GM18868 (cell line): ENCODE data around the gene FARP1.

ENCODE experiments used
- ATAC-seq: cut with Tn5 transposase; IDR thresholded peaks from one replicate; pipeline ENCODE4 v1.9.1; 2021; ENCODE audit warnings: mild to moderate bottlenecking, moderate library complexity; ENCODE audit not compliant: unreplicated experiment

FARP1 gene

DNA sequence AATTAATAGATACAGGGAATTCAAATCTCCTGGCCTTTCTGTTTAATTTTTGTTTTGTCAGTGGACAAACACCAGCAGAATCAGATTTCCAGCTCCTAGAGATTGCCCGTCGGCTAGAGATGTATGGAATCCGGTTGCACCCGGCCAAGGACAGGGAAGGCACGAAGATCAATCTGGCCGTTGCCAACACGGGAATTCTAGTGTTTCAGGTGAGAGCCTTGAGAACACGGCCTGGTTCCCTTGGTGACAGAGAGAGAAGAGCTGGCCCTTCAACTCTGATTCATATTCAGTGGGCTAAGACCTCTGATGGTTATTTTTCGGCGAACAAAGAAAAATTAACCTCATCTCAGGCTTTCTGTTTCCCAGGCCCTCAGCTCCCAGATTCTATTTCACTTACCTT, 242.7 kb downstream of the FARP1 start:
- ATAC-seq: no peak

- no peak for ATAC-seq
Measured at GRCh38 chr13:98386637-98387036, 243.7 kb downstream of the FARP1 start.

DNA sequence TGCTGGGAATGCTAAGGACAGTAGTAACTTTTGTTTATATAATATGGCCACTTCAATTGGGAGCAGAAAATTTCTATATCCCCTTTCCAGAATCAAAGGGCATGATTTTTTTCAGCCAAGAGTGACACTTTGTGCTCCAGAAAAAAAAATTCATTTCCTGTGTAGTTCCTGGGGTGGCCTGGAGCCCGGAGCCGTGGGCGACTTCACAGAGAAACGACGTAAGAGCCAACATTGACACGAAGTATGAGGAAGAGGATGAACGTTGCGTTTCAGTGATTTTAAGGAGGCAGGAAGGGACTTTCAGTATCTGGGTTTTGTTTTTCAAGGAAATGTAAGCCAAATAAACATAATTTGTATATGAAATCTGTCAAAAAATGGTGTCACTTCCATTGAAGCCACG, 246.4 kb downstream of the FARP1 start:
- ATAC-seq: no peak

- ATAC-seq: no peak
Measured at GRCh38 chr13:98390086-98390715, 247.3 kb downstream of the FARP1 start.

- ATAC-seq: no peak
Measured at GRCh38 chr13:98393873-98394272, 251.0 kb downstream of the FARP1 start.

GRCh38 chr13:98394820-98395510, 252.1 kb downstream of the FARP1 start:
- no peak for ATAC-seq

- no peak for ATAC-seq
Measured at GRCh38 chr13:98396071-98396710, 253.3 kb downstream of the FARP1 start.

DNA sequence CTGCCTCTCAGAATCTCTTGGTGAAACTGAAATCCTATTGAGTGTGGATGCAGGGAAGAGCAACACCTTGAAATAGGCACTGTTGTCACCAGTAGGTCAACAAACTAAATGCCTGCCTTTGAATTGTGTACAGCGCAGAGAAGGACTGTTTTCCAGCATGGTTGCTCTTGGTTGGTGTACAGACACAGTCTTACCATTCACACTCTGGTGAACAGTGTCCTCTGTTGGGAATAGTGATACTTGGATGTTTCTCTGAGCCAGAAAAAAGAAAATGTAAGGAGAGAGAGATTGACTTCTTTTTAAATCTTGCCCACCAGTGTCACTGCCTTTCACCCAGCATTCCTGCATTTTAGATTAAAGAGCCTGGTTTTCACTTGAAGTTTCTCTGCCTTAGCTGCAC, 254.3 kb downstream of the FARP1 start:
- no peak for ATAC-seq

DNA sequence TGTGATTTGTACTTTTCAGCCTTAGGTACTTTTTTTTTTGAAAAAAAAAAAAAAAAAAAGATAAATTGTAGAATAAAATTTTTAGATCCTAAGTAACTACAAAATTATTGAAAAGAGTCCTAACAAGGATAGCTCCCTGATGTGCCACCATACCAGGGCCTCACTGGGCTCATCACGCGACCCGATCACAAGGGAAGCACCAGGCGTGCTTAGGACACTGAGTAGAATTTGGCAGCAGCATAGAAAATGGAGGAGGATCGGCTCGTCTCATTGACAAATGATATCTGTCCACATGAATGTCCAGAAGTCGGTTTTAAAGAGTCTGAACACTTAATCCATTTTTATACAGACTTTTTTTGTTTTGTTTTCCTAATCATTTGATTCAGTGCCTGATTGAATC, 255.0 kb downstream of the FARP1 start:
- ATAC-seq: no peak

DNA sequence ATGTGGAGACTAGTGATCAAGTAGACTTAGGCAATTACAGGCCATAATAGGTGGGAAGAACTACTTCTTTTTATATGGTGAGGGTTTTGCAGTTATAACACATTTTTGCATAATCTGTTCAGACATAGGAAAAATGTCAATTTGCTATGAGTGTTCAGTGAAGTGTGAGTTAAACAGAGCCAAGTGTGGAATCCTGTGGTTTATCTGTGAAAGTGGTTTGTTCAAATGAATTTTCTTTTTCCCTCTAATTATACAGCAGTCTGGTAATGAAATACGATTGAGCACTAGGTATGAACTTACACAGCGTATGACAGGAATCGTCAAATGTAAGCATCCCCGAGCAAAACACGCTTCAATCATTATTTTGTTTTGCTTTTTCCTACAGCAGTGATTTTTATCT, 255.7 kb downstream of the FARP1 start:
- no peak for ATAC-seq

GRCh38 chr13:98399756-98400155, 256.9 kb downstream of the FARP1 start:
- ATAC-seq: no peak

- no peak for ATAC-seq
Measured at GRCh38 chr13:98401934-98402333, 259.0 kb downstream of the FARP1 start.

DNA sequence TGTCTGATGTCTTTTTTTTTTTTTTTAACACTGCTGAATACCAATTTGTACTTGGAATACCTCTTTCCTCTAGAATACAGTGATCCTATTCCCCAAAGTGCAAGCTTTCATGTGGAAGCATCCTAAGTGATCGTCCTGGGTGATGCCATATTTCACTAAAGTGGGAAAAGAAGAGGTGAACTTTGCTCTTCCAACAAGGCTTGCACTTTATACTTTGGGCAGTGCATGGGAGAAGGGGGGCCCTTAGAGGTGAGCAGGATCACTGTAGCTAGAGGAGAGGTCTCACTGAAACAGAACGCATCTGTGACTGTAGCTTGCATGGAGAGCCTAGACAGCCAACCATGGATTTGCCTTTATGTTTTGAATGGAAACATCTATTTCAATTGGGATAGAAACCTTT, 260.2 kb downstream of the FARP1 start:
- no peak for ATAC-seq

DNA sequence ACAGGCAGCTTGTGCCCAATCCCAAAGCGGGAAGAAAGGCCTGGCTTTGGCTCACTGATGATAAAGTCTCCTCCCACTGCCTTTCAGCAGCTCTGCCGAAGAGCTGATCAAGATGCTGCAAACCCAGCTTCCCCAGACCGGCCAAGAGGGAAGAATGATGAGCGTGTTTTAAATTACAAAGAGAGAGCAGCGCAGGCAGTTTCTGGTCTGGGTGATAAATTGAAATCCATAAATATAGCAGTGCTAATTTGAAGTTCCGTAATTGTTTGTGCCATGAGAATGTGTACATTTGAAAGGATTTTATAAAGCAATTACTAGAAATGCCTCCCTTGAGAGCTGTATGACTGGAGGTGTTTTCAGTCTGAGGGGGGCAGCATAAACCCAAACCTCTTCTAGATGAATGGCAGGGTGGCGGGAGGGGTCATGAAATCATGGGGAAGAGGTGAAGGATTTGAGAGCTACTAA, 262.2 kb downstream of the FARP1 start:
- ATAC-seq: no peak

- no peak for ATAC-seq
Measured at GRCh38 chr13:98405690-98406344, 262.9 kb downstream of the FARP1 start.

GRCh38 chr13:98406427-98406826, 263.5 kb downstream of the FARP1 start:
- ATAC-seq: no peak

GRCh38 chr13:98406971-98407370, 264.1 kb downstream of the FARP1 start:
- ATAC-seq: no peak

- no peak for ATAC-seq
Measured at GRCh38 chr13:98407575-98407974, 264.7 kb downstream of the FARP1 start.

- ATAC-seq: no peak
Measured at GRCh38 chr13:98409281-98409680, 266.4 kb downstream of the FARP1 start.

- no peak for ATAC-seq
Measured at GRCh38 chr13:98410612-98411011, 267.7 kb downstream of the FARP1 start.

GRCh38 chr13:98411013-98411412, 268.1 kb downstream of the FARP1 start:
- no peak for ATAC-seq
